Embryonic facial prominence (tissue), 1 donor: Measurements from ENCODE around the gene EIF4E2.
"Not testable (repeated sequence)": the region's sequence is repeated elsewhere in the genome, so short reads cannot be mapped to it uniquely, and the experiment has no call there.

Experiments
- DNase-seq: peaks from one replicate; pipeline ENCODE4 v3.0.0-alpha.2; 2016; ENCODE audit errors: extremely low spot score

Gene EIF4E2

GRCh38 chr2:232522623-232523401, 27.7 kb upstream of the EIF4E2 start:
- no peak for DNase-seq

- no peak for DNase-seq
Observed at GRCh38 chr2:232523402-232523681, 27.1 kb upstream of the EIF4E2 start.

GRCh38 chr2:232523682-232524597, 26.5 kb upstream of the EIF4E2 start:
- DNase-seq = no peak

GRCh38 chr2:232524771-232525170, 25.7 kb upstream of the EIF4E2 start:
- no peak for DNase-seq

- no peak for DNase-seq
Observed at GRCh38 chr2:232525199-232525598, 25.3 kb upstream of the EIF4E2 start.

GRCh38 chr2:232525791-232526371, 24.6 kb upstream of the EIF4E2 start, which contains the start of gene CHRND:
Gene CHRND, plus strand, starts transcription at chr2:232526160. Its CDS starts 56 bp downstream, at chr2:232526216.
- DNase-seq = no peak

- no peak for DNase-seq
Observed at GRCh38 chr2:232526372-232526941, 24.0 kb upstream of the EIF4E2 start.

- no peak for DNase-seq
Observed at GRCh38 chr2:232527905-232528470, 22.5 kb upstream of the EIF4E2 start.

GRCh38 chr2:232528746-232529460, 21.6 kb upstream of the EIF4E2 start:
- DNase-seq = no peak

GRCh38 chr2:232529806-232530547, 20.5 kb upstream of the EIF4E2 start:
- no peak for DNase-seq

- no peak for DNase-seq
Observed at GRCh38 chr2:232530626-232531260, 19.7 kb upstream of the EIF4E2 start.

- no peak for DNase-seq
Observed at GRCh38 chr2:232532419-232532818, 18.1 kb upstream of the EIF4E2 start.

- DNase-seq = not testable (repeated sequence)
Observed at GRCh38 chr2:232532821-232533220, 17.7 kb upstream of the EIF4E2 start.

GRCh38 chr2:232533944-232534710, 16.4 kb upstream of the EIF4E2 start:
- no peak for DNase-seq

GRCh38 chr2:232534940-232535651, 15.4 kb upstream of the EIF4E2 start:
- DNase-seq = no peak

GRCh38 chr2:232535761-232536530, 14.5 kb upstream of the EIF4E2 start:
- no peak for DNase-seq

- no peak for DNase-seq
Observed at GRCh38 chr2:232537079-232537478, 13.4 kb upstream of the EIF4E2 start.

- DNase-seq = no peak
Observed at GRCh38 chr2:232537499-232537898, 13.0 kb upstream of the EIF4E2 start.
